GM19023 (cell line): ENCODE results near the gene FAR1.
"Not testable (repeated sequence)": the region's sequence is repeated elsewhere in the genome, so short reads cannot be mapped to it uniquely, and the experiment has no call there.

Experiments used
- ATAC-seq: cut with Tn5 transposase; IDR thresholded peaks from one replicate; pipeline ENCODE4 v1.9.1; 2021; ENCODE audit warnings: mild to moderate bottlenecking, moderate library complexity; ENCODE audit not compliant: unreplicated experiment

The FAR1 gene, protein sequence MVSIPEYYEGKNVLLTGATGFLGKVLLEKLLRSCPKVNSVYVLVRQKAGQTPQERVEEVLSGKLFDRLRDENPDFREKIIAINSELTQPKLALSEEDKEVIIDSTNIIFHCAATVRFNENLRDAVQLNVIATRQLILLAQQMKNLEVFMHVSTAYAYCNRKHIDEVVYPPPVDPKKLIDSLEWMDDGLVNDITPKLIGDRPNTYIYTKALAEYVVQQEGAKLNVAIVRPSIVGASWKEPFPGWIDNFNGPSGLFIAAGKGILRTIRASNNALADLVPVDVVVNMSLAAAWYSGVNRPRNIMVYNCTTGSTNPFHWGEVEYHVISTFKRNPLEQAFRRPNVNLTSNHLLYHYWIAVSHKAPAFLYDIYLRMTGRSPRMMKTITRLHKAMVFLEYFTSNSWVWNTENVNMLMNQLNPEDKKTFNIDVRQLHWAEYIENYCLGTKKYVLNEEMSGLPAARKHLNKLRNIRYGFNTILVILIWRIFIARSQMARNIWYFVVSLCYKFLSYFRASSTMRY

DNA sequence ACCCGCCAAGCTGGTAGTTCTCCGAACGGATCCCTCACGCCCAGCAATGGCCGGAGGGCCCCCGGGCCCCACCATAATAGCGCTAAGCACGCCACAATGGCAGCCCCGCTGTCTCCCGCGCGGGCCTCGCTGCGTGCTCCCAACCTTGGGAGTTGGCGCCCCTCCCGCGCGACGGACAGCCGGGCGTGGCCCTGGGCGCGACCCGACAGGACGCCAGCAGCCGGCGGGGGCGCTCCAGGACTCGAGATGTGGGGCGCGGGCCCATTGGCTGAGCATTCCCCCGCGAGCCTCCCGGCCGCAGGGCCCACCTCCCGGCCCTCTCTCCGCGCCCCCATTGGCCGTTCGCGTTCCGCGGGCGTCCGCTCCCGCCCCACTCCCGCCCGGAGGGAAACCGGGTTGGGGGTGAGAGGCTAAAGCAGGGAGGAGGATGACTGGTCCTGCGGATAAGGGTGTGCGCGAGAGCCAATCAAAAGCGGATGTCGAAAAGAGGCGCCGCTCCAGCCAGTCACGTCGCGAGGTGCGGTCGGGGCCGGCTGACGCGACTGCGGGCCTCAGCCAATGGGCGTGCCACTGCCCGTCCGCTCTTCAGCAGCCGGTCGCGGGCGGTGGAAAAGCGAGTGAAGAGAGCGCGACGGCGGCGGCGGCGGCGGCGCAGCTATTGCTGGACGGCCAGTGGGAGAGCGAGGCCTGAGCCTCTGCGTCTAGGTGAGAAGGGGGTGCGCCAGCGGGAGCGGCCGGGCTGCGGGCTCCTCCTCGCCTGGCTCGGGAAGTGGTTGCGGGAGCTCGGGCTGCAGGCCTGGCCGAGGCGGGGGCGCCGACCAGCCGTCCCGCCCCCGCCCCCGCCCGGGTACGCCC lies at the start of gene FAR1:
Gene FAR1, plus strand, starts transcription at position 567 of the 855 bp plus-strand sequence. CDS start 26,098 bp downstream, outside the sequence.
- ATAC-seq: peak; percentile 91

DNA sequence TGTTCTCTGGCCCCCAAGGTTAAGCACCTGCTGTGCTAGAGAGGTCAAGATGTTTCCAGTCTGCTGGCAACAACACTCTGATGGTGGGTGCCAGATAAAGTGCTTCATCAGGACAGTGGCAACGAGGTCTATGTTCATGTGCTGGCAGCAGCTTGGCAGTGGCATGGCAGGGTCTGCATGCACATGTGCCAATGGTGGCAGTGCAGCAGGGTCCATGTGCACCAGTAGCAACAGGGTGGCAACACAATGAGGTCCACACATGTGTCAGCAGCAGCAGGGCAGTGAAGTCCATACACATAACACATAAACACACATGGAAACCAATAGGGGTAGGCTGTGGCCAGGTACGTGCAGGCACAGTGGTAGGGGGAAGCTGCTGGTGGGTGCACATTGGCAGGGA lies 48.4 kb upstream of the FAR1 start:
- ATAC-seq: no peak

DNA sequence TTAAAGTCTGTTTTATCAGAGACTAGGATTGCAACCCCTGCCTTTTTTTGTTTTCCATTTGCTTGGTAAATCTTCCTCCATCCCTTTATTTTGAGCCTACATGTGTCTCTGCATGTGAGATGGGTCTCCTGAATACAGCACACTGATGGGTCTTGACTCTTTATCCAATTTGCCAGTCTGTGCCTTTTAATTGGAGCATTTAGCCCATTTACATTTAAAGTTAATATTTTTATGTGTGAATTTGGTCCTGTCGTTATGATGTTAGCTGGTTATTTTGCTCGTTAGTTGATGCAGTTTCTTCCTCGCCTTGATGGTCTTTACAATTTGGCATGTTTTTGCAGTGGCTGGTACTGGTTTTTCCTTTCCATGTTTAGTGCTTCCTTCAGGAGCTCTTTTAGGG lies 41.6 kb upstream of the FAR1 start:
- not testable (repeated sequence) for ATAC-seq

DNA sequence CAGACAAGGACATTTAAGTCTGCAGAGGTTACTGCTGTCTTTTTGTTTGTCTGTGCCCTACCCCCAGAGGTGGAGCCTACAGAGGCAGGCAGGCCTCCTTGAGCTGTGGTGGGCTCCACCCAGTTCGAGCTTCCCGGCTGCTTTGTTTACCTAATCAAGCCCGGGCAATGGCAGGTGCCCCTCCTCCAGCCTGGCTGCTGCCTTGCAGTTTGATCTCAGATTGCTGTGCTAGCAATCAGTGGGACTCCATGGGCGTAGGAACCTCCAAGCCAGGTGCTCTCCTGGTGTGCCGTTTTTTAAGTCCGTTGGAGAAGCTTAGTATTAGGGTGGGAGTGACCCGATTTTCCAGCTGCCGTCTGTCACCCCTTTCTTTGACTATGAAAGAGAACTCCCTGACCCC lies 39.8 kb upstream of the FAR1 start:
- ATAC-seq: not testable (repeated sequence)

DNA sequence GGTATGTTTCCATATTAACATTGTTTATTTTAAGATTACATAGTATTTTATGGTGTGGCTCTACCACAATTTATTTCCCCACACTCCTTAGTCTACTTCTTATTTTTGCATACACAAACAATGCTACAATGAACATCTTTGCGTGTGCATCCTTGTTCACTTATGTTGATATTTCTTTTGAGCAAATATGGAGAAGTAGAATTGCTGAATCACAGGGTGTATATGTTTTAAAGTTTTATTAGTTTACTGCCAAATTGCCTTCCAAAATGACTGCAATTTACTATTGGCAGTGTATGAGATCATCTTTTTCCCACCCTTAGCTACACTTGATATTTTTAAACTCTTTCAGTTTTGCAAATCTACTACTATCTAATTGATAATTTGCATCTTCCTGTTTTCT lies 38.7 kb upstream of the FAR1 start:
- no peak for ATAC-seq

DNA sequence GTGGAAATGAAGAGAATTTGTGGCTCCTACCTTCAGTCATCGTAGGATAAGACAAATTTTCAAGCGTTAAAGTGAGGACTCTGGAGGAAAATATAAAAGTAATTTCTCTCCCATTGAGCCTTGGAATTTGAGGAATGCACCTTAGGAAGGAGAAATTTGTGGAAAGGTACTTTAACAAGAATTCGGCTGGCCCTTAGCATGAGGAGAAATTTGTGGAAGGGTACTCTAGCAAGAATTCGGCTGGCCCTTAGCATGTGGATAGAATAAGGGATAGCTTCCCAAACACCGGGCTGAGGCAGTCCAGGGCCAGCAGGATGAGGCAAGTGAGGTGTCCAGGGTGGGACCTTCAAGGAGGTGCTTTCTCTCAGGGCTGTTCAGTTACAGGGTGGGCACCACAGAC lies 33.2 kb upstream of the FAR1 start:
- no peak for ATAC-seq

DNA sequence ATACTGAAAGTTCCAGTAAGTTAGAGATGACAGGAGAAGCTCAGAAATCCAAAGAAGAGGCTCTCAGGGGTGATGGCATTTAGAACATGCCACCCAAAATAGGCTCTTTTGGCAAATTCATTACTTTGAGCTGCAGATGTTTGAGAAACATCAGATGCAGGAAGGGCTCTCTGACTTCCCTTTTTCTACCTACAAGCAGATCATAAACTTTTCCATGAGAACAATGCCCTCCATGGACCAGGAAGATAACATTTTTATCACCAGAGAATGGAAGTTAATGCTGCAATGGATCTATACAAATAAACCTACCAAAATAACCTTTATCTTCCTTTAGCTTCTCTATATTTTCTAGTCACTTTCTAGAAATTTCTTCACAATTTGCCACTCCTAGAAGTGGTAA lies 32.7 kb upstream of the FAR1 start:
- no peak for ATAC-seq

DNA sequence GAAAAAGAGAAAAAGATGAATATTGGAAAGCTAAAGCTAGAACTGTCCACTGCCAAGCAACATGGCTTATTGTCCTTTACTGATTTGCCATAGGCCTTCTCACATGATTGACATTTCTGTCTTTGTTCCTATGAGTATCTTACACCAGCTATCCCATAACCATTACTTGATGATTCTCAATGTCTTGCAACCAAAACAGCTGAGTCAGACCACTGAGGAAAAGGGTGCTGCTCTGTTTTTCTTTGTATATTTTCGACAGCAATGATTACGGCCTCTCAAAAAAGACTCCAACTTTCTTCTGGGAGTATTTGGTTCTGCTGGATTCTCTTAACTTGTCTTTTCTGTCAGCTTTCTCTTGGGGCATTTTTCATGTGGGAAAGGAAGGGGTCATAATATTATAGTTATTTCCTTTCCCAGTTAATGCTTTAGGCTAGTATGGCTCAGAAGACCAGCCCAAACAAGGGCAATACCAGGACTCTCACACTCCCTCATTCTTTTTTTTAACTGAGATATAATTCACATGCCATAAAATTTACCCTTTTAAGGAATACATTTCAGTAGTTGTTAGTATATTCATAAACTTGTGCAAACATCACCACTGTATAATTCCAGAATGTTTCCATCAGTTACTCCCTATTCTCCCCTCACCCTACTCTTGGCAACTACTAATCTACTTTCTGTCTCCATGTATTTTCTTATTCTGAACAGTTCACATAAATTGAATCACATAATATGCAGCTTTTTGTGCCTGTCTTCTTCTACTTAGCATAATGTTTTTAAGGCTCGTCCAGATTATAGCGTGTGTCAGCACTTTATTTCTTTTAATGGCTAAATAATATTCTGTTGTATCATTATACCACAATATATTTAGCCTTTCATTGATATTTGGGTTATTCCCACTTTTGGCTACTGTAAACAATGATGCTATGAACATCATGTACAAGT lies 31.1 kb upstream of the FAR1 start:
- ATAC-seq: no peak

DNA sequence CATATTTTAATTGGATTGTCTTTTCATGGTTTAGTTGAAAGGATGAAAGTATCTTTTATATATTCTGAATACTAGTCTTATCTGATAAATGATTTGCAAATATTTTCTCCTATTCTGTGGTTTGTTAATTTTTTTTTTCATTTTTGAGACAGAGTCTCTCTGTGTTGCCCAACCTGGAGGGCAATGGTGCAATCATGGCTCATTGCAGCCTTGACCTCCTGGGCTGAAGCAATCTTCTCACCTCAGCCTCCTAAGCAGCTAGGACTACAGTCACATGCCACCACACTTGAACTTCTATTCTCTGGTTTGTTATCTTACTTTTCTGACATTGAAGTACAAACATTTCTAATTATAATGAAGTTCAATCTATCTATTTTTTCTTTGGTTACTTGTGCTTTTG lies 30.0 kb upstream of the FAR1 start:
- ATAC-seq: no peak

DNA sequence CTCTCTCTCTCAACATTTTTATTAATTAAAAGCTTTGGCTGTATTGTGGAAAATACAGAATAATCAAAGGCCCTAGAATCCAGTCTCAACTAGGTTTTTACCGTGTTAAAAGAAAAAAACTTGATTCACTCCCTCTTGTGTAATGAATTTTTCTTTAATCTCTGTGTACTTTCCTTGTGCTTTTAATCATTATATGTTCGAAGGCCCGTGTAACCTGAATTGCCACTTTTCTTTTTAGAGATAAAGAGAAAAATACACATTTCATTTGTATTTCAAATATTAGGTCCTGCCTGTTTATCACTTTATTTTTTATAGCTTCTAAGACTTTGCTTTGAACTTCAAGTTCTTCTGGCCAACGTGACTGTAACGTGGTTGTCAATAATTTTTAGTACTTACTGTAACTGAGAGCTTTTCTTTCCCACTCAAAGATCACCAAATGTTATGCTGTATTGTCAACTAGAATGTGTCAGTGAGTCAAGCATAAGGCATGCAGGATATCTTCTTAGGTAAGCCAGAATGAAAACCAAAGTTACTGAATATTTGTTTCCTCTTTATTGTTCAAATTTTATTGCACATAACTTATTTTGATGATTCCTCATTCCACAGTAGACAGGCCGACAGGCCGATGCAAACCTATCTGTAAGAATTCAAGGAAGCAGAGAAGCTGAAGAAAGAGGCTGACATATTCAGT lies 23.3 kb upstream of the FAR1 start:
- ATAC-seq: no peak

DNA sequence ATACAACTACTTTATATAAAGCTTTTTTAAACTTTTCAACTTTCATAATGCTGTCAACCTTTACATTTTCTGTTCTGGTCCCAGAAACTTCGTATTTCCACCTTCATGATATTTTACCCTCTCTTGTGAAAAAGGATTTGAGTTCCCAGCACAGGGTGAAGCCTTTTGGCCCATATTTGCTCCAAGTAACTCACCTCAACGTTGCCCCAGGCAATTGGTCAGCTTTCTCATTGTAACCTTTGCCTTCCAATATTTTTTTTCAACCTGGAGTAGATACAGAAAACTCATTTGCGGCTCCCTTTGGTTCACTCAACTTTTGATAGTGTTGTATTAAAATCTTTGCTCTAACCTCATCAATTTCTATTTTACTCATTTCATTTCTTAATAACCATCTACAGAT lies 21.1 kb upstream of the FAR1 start:
- no peak for ATAC-seq

DNA sequence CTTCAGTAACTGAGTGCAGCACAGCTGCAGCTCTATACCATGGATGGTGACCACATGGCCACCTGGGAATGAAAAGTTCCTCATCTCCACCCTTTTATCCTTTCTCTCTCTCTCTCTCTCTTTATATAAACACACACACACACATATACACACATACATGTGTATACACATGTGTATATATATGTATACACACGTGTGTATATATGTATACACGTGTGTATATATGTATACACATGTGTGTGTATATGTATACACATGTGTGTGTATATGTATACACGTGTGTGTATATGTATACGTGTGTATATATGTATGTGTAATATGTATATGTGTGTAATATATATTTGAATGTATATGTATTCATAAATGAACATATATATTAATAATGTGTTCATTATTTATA lies 18.8 kb upstream of the FAR1 start:
- ATAC-seq: no peak

DNA sequence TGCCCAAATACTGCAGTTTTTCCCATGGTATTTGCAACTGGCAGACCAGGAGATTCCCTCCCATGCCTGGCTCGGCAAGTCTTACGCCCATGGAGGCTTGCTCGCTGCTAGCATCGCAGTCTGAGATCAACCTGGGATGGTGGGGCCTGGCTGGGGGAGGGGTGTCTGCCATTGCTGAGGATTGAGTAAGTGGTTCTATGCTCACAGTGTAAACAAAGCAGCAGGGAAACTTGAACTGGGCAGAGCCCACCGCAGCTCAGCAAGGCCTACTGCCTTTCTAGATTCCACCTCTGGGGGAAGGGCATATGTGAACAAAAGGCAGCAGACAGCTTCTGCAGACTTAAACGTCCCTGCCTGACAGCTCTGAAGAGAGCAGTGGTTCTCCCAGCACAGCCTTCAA lies 17.0 kb upstream of the FAR1 start:
- ATAC-seq: not testable (repeated sequence)

DNA sequence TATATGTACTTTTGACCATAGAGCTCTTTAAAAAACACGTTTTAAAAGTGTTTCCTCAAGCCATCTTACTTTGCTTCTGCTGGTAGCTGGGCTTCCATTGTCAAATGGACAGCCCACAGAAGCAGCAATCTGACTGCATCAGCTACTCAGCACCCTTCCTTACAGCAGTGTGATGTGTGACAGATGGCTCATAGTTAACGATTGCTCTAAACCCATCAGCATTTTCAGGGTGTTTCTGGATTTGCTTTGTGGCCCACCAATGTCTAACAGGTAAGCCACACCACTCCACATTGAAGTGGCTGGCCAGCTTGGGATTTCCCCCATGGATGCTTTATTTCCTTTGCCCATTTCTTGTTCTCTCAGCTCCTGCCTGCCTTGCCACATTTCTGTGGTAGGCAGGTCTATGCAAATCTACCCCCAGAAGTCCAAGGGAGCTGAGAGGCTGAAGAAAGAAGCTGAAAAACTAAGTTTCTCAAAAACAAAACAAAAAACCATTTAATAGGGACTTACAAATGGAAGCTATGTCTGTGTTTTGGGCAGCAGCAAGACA lies 7.3 kb upstream of the FAR1 start:
- no peak for ATAC-seq

DNA sequence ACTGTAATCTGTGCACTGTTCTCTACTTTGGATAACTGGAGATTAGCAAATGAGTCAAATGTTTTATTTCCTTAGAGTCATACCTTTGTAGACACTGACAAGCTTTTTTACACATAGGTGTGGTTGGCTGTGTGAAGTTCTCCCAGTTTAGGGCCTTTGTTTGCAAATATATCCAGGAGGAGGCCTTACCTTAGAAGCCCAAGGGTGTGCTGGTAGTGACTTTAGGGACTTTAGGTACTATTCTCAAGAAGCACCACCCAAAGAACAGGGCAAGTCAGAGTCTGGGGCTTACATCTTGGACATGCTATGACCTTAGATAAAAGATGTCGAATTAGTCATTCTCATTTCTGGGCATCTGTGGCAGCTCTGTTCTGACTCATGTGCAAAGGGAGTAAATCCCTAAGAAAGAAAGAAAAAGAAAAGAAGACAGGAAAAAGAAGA lies 4.8 kb upstream of the FAR1 start:
- no peak for ATAC-seq

DNA sequence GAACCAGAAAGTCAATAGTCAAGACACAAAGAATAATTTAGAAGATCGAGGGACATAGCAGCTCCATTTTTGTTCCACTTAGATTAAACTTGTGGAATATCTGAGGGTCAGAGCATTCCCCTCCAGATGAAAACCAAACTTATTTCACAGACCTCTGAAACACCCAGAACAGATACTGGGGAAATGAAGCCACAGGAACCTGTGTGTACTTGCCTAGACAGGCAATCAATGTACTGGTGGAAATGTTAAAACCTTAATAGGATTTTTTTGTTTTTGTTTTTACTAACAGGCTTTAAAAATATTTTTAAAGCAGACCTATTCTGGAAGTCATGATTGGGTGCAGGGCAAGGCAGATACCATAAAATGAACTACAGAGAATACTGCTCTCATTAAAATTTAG lies 4.1 kb upstream of the FAR1 start:
- no peak for ATAC-seq

DNA sequence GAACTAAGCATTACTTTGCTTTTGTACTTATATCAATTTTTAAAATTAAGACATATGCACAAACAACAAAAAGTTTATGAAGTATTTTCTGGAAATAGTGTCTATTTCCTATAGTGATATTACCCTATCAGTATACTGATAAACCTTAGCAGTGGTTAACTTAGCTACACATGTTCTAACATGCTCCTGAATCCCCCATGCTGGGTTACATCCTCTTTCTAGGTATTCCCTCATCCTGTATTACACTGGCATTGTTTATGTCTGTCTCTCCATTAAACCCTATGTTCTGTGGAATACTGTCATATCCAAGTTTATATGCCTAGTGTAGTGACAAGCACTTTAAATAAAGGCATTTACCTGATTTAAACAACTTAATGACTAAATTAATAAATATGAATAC lies 1.8 kb upstream of the FAR1 start:
- ATAC-seq: no peak

DNA sequence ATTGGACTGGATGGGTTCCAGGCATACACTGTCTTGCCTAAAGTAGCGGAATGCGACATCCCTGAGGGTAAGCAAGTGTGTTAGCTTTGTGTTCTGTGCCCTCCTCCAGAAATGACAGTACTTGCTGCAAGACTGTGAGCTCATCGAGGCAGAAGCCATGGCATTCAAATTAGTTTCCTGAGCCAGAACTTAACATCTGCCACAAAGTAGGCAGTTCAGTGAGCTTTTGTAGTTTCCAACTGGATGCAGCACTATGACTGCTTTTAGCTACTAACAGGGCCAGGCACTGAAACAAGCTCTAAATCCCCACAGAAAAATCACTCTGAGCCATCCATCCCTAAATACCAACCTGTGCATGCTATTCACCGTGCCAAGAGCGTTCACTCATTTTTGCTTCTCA lies 1.2 kb upstream of the FAR1 start:
- ATAC-seq: no peak

DNA sequence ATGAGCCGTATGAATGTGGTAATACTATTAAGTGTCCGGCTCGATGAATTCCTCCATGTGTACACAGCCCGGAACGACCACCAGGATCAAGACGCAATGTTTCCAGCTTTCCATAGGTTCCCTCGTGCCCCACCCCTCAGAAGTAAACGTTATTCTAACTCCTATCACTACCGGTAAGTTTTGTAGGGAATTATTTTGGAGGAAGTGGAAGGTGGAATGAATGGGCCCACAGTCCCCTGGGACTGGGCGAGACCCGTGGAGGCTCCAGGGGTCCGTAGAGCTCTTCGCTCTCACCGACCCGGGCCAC lies 720 bp upstream of the FAR1 start:
- no peak for ATAC-seq

DNA sequence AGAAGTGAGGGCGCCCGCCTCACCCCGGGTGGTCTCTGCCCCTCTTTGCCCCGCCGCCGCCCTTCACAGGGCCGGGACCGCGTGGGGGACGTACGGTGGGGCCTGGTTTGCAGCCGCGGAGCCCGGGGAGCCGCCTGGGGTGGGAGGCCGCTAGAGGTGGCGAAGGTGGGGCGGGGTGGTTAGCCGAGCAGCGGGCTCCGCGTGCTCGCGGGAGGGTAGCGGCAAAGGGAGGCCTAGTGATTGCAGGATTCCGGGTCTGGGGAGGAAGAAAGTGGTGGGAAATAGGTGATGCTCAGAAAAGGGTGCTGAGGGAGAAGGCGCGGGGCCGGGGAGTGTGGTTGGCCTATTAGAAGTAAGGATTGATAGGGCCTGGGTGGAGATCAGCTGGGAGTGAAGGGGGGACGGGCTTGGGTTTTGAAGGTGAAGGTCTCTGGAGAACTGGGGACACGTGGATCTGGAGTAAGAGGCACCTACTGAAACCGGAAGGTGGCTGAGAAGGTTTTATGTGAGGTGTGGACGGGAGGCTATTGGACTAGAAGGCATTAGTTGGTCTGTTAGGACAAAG lies 571 bp downstream of the FAR1 start:
- ATAC-seq: peak; percentile 16
